IMR-90 (cell line): ENCODE results near the gene BCL2L12.

Experiments used
- CEBPB ChIP-seq: IDR thresholded peaks from 2 replicates; pipeline ENCODE4 v1.6.1; 2012; ENCODE audit warnings: low read depth, low read length, improper control_type of control experiment
- CHD1 ChIP-seq: IDR thresholded peaks from 2 replicates; pipeline ENCODE4 v1.6.1; 2012; ENCODE audit warnings: low read depth, low read length, improper control_type of control experiment
- CTCF ChIP-seq: conservative IDR thresholded peaks from 2 replicates; pipeline ENCODE4 v1.5.1; 2012; ENCODE audit warnings: mild to moderate bottlenecking, low read depth, low read length, improper control_type of control experiment
- FOS ChIP-seq: fragments of 150-350 bp; IDR thresholded peaks from 2 replicates; pipeline ENCODE4 v1.6.1; 2016; ENCODE audit warnings: low read depth, low read length
- MAFK ChIP-seq: IDR thresholded peaks from 2 replicates; pipeline ENCODE4 v1.6.1; 2012; ENCODE audit warnings: low read depth, low read length, improper control_type of control experiment
- MAZ ChIP-seq: IDR thresholded peaks from 2 replicates; pipeline ENCODE4 v1.6.1; 2012; ENCODE audit warnings: low read depth, mild to moderate bottlenecking, low read length, improper control_type of control experiment, moderate library complexity, borderline replicate concordance
- POLR2A ChIP-seq: IDR thresholded peaks from 2 replicates; pipeline ENCODE4 v1.6.1; 2012; ENCODE audit warnings: mild to moderate bottlenecking, low read depth, low read length
- RAD21 ChIP-seq: IDR thresholded peaks from 2 replicates; pipeline ENCODE4 v1.6.1; 2012; ENCODE audit warnings: low read length, improper control_type of control experiment
- SMC3 ChIP-seq: fragments of 150-350 bp; IDR thresholded peaks from 2 replicates; pipeline ENCODE4 v1.6.1; 2016; ENCODE audit warnings: low read depth, mild to moderate bottlenecking, antibody characterized with exemption, low read length, moderate library complexity

- TF ChIP-seq CHD1 (no peak), CTCF (no peak), CEBPB (no peak), RAD21 (no peak), FOS (no peak), POLR2A (no peak), MAZ (no peak), MAFK (no peak), SMC3 (no peak)
These were observed 50.4 kb downstream of the BCL2L12 start for GRCh38 chr19:49716154-49716553.
